ENCODE measurements around the gene CHRD.

The CHRD gene

DNA sequence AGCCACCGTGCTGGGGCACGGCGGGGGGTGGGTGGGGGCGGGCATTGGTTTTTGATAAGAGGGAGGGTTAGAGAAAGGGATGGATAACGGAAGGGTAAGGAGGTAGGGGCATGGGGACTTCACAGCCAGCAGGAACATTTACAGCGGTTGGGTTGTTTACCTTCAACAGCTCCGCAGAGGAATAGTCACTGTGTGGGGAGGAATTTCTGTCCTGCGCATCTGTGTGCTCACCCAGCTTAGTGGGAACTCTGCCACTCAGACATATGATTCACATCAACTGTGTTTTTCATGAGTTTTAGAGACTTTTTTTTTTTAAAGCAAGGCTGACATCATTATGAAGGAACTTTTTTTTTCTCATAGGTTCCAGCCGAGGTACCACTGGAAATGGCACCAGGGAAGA is 19.6 kb downstream of the CHRD start:
- no peak overlapping the region for H3K27ac ChIP-seq

DNA sequence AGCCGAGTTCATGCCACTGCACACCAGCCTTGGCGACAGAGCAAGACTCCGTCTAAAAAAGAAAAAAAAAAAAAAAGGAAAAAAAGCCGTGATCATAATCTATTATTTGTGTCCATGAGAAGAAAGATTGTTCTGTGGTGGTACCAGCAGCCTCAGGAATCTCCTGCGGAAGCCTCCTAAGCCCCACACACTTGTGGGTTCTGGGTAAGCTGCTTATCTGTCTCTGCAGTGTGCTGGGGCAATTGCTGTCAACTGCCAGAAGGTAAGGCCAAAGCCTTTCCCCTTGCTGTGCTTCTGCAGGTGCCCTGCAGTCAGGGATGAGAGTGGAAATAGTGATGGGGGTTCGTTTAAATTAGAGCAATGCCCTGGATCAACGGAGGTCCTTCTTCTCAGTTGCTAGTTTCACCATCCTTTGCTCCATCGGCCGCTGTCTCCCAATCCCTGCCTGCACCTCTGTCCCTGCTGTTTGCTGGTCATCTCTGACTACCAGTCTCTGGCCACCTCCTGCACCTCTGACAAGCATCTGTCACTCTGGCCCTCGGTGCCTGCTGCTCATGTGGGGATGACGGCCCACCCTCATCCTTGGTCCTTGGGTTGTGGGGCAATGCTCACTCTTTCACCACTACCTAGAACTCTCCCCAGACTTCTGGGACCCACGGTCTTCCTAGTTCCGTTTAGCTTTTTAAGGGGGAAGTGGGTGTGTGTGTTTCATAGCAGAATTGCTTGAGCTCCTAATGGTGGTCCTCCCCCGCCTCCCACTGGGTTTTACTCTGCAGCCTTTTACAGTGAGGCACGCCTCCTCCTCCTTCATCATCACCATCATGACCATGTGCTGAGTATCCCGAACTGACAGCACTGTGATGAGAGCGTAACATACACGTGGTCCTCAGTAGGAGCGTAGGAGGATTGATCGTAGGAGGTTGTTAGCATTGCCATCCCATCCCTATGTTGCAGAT is 25.5 kb downstream of the CHRD start:
- H3K27ac ChIP-seq = no peak overlapping the region
- TF ChIP-seq, protein P1, sequence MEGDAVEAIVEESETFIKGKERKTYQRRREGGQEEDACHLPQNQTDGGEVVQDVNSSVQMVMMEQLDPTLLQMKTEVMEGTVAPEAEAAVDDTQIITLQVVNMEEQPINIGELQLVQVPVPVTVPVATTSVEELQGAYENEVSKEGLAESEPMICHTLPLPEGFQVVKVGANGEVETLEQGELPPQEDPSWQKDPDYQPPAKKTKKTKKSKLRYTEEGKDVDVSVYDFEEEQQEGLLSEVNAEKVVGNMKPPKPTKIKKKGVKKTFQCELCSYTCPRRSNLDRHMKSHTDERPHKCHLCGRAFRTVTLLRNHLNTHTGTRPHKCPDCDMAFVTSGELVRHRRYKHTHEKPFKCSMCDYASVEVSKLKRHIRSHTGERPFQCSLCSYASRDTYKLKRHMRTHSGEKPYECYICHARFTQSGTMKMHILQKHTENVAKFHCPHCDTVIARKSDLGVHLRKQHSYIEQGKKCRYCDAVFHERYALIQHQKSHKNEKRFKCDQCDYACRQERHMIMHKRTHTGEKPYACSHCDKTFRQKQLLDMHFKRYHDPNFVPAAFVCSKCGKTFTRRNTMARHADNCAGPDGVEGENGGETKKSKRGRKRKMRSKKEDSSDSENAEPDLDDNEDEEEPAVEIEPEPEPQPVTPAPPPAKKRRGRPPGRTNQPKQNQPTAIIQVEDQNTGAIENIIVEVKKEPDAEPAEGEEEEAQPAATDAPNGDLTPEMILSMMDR (IDR thresholded peaks at IDR 0.05) = no peak
- no peak for TF ChIP-seq ZFX (IDR thresholded peaks at IDR 0.05; ENCODE audit: borderline replicate concordance)

More for the DNA sequence above, 19.6 kb downstream of the CHRD start:
- no peak for TF ChIP-seq ZFX (IDR thresholded peaks at IDR 0.05; ENCODE audit: borderline replicate concordance)
- TF ChIP-seq, protein P1 (IDR thresholded peaks at IDR 0.05) = no peak

DNA sequence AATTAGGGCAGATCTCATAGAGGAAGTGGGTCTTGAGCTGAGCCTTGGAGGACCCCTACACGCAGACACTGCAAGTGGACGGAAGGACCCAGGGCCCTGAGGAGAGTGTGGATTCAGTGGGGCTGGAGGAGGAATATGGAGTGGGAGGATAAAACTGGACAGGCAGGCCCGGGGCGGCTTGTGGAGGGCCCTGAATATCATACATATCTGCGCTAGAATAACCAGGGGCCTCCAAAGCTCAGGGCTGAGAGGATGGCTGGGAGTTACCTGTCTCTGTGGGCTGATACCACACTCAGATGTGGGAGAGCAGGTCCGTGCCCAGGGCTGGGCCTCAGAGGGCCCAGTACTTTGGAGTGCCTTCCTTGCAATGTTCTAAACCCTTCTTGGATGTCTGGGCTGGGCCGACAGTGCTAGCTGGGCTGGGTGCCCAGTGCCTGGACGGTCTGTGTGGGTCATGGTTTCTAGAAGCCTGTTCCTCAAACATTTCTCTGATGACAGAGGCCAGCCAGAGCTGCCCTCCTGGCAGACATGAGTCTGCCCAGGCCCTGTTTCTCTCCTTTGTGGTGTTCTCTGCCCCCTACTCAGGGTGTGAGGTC is 29.6 kb downstream of the CHRD start:
- H3K27ac ChIP-seq = no peak overlapping the region
- no peak for TF ChIP-seq ZFX (IDR thresholded peaks at IDR 0.05; ENCODE audit: borderline replicate concordance)
- TF ChIP-seq, protein P1 (IDR thresholded peaks at IDR 0.05) = no peak

DNA sequence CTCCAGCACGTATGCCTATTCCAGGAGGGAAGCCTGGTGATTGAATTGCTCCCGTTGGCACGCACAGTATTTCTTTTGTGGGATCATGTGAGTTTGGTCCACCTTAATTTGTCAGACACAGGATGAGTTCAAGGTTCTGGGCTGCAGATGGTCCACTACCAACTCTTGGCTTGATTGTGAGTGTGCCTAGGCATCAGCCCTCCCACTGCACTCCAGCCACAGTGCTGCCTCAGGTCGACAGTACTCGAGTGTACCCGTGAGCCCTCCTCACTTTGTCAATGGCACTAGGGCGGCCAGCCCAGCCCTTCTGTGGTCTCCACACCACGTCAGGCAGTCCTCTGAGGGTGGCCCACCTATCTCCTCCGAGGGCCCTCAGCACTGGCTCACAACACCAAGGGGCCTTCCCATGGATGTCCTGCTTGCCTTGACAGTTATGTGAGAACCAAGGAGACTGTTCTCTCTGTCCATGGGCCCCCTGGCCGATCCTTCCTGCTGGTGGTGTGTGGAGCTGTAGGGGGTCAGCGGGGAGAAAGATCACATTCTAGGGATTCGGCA is 30.2 kb downstream of the CHRD start:
- H3K27ac ChIP-seq = no peak overlapping the region
- no peak for TF ChIP-seq ZFX (IDR thresholded peaks at IDR 0.05; ENCODE audit: borderline replicate concordance)
- TF ChIP-seq, protein P1 (IDR thresholded peaks at IDR 0.05) = no peak

DNA sequence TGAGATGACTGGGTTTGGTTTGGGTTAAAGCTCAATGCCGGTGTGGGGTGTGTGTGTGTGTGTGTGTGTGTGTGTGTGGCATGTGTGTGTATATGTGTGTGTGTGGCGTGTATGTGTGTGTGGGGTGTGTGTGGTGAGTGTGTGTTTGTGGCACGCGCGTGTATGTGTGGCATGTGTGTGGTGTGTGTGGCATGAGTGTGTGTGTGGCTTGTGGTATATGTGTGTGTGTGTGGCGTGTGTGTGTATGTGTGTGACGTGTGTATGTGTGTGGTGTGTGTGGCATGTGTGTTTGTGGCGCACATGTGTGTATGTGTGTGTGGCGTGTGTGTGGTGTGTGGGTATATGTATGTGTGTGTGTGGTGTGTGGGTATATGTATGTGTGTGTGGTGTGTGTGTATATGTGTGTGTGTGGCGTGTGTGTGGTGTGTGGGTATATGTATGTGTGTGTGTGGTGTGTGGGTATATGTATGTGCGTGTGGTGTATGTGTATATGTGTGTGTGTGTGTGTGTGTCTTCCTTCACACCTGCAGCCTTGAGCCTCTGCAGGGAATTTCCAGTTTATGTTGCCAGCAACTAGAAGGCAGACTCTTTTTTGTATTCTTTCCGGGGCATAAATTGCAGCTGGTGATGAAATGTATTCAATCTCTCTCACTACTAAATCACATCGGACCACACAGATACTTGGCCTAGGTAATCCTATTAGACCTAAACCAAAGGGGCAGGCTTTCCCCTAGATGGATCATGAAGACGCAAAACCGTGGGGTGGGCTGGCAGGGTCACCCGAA is 34.8 kb downstream of the CHRD start:
- no peak for TF ChIP-seq ZFX (IDR thresholded peaks at IDR 0.05; ENCODE audit: borderline replicate concordance)
- TF ChIP-seq, protein P1 (IDR thresholded peaks at IDR 0.05) = no peak
- no peak overlapping the region for H3K27ac ChIP-seq

DNA sequence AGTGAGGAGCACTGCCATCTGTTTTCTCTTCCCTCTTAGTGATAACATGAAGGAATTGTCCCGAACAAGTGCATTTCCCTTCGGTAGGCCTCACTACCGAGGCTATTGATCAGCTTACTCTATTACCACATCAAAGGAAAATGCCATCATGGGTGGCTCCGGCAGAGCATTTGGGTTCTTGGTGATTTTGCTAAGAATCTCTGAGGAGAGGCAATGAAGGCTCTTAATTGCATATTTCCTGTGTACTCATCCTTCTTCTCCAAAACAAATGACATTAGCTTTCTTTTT is 35.3 kb downstream of the CHRD start:
- TF ChIP-seq ZFX (IDR thresholded peaks at IDR 0.05; ENCODE audit: borderline replicate concordance) = no peak
- TF ChIP-seq, protein P1 (IDR thresholded peaks at IDR 0.05) = no peak
- H3K27ac ChIP-seq = no peak overlapping the region
